ENCODE measurements around the gene MEIOB. TPM values are rescaled to one million over a fixed set of nuclear protein-coding genes. Genes with fewer than 3 reads are reported as not detected.

Gene MEIOB
- total RNA-seq, 1 experiment from 2014 or later: not detected

- Histone ChIP-seq H3K79me2 (ENCODE audit: low read length) (no peaks in the 10 kb centered on the region), H3K9me3 (ENCODE audit: low read length) (no peaks in the 10 kb centered on the region), H4K20me1 (ENCODE audit: low read length) (no peaks in the 10 kb centered on the region), H3K27ac (ENCODE audit: low read length) (no peak overlapping the region), H3K9ac (ENCODE audit: low read length) (no peak overlapping the region), H3K4me1 (ENCODE audit: insufficient read depth, low read length) (no peaks in the 10 kb centered on the region), H3F3A (ENCODE audit: low read length, unreplicated experiment) (no peaks in the 10 kb centered on the region), H3K27me3 (ENCODE audit: low read length) (no peaks in the 10 kb centered on the region), H3K36me3 (ENCODE audit: low read depth, low read length) (no peaks in the 10 kb centered on the region), H2AFZ (ENCODE audit: low read length) (no peak overlapping the region), H3K4me2 (ENCODE audit: low read length) (no peak overlapping the region), H3K4me3 (ENCODE audit: low read length) (no peak overlapping the region), H3K9me2 (replicated peaks; ENCODE audit: low read length) (no peaks in the 10 kb centered on the region)
- BruUV-seq (replicated peaks): no TSS peak
- intact Hi-C loops (cut with micrococcal nuclease): no loop called here
- ChIA-PET CTCF (no interaction called here), POLR2A (ENCODE audit: unreplicated experiment) (no interaction called here)
- DNase-seq: no peak
- no peak for TF ChIP-seq EZH2phosphoT487 (IDR thresholded peaks at IDR 0.05; ENCODE audit: borderline replicate concordance, low read length)
- no peak for TF ChIP-seq CTCF (conservative IDR thresholded peaks at IDR 0.05; ENCODE audit: low read depth, low read length)
- TF ChIP-seq EZH2 (IDR thresholded peaks at IDR 0.05; ENCODE audit: low read length, unreplicated experiment): no peak
- ATAC-seq: peak; percentile 15; the same call in 1 of the 2 replicates
These were observed 77.6 kb downstream of the MEIOB start for GRCh38 chr16:1794221-1794871.

DNA sequence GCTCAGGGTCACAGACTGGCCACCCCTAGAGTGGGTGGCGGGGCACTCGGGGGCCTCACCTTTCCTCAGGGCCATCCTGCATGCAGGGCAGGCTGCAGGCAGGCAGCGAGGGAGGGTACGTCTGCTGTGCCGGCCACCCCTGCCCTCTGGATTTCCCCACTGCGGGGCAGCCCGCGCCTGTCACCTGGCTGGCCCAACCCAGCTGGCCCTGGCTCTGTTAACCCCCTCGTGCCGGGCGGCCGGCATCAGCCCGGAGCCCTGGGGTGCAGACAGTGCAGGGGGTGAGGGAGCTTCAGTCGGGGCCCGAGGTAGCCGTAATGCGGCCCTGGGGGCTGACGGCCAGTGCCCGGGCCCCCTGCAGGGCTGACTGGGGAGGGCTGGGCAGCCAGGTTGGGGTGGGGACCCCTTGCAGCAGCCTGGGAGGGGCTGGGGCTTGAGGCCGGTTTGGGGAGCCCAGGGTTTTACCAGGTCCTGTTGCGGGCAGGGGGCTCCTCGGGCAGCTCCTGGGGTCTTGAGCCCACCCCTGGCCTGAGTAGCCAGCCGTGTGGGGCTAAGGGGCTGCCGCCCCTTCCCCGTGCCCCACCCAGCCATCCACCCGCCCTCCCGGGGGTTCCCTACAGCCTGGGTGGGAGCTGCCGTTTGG is 78.3 kb downstream of the MEIOB start, which contains the start of gene IGFALS:
Gene IGFALS, minus strand, starts transcription at position 128 of the 643 bp plus-strand sequence. Its CDS starts 53 bp downstream, at position 75.
- H2AFZ ChIP-seq (ENCODE audit: low read length): no peak within 1 kb of the TSS
- H3K4me1 ChIP-seq (ENCODE audit: insufficient read depth, low read length): no peaks in the 10 kb centered on the region
- DNase-seq: no peak
- no peaks in the 10 kb centered on the region for H3K36me3 ChIP-seq (ENCODE audit: low read depth, low read length)
- no peaks in the 10 kb centered on the region for H3K27me3 ChIP-seq (ENCODE audit: low read length)
- H4K20me1 ChIP-seq (ENCODE audit: low read length): no peaks in the 10 kb centered on the region
- intact Hi-C loops (cut with micrococcal nuclease): no loop called here
- no peaks in the 10 kb centered on the region for H3K9me3 ChIP-seq (ENCODE audit: low read length)
- ATAC-seq: no peak
- no peak within 1 kb of the TSS for H3K4me2 ChIP-seq (ENCODE audit: low read length)
- H3K9ac ChIP-seq (ENCODE audit: low read length): no peak within 1 kb of the TSS
- H3K79me2 ChIP-seq (ENCODE audit: low read length): no peaks in the 10 kb centered on the region
- H3K9me2 ChIP-seq (replicated peaks; ENCODE audit: low read length): no peaks in the 10 kb centered on the region
- H3K27ac ChIP-seq (ENCODE audit: low read length): no peak within 1 kb of the TSS
- no TSS peak for BruUV-seq (replicated peaks)
- ChIA-PET POLR2A (ENCODE audit: unreplicated experiment) (no interaction called here), CTCF (no interaction called here)
- H3K4me3 ChIP-seq (ENCODE audit: low read length): no peak within 1 kb of the TSS
- H3F3A ChIP-seq (ENCODE audit: low read length, unreplicated experiment): no peaks in the 10 kb centered on the region
- TF ChIP-seq EZH2 (IDR thresholded peaks at IDR 0.05; ENCODE audit: low read length, unreplicated experiment) (no peak), EZH2phosphoT487 (IDR thresholded peaks at IDR 0.05; ENCODE audit: borderline replicate concordance, low read length) (no peak), CTCF (conservative IDR thresholded peaks at IDR 0.05; ENCODE audit: low read depth, low read length) (no peak)
